ENCODE results near the gene TCAP. TPM values are rescaled to one million over a fixed set of nuclear protein-coding genes. Genes with fewer than 3 reads are reported as not detected.
A peak's percentile ranks its signal among the peaks of the same experiment; 100 is the strongest.

TCAP gene
- total and polyA plus RNA-seq, 10 of the 15 experiments (the other 5 are each of a cell fraction or from before 2014, with no cell fraction given): 0.17 to 1.0 (median 0.36) TPM; not detected in 3

- Histone ChIP-seq H3K4me2 (ENCODE audit: control insufficient read depth, insufficient read depth) (peak within 1 kb of the TSS; percentile 71; the same call in 1 of the 2 replicates), H3K4me1 (ENCODE audit: control insufficient read depth, insufficient read depth, low read length) (no peaks in the 10 kb centered on the region), H4K20me1 (ENCODE audit: control insufficient read depth, insufficient read depth) (no peaks in the 10 kb centered on the region; the same call in 1 of the 2 replicates), H3K27ac (ENCODE audit: control insufficient read depth, insufficient read depth) (no peak within 1 kb of the TSS), H2AFZ (ENCODE audit: control insufficient read depth, low read depth, low read length) (peak within 1 kb of the TSS; percentile 58), H3K4me3 (peak within 1 kb of the TSS; percentile 44; the same call in 1 of the 2 replicates), H3K36me3 (ENCODE audit: control insufficient read depth in 2 of 2, insufficient read depth in 2 of 2, low read length in 1 of 2) (no peaks in the 10 kb centered on the region; a peak in 2 of 4 replicates), H3K79me2 (ENCODE audit: control insufficient read depth, insufficient read depth, low read length) (no peaks in the 10 kb centered on the region), H3K9ac (ENCODE audit: control insufficient read depth, insufficient read depth, low read length) (no peak within 1 kb of the TSS), H3K9me3 (replicated peaks; ENCODE audit: control insufficient read depth, insufficient read depth, low read length) (no peaks in the 10 kb centered on the region), H3K27me3 (replicated peaks in 1 of 2; ENCODE audit: control insufficient read depth in 2 of 2, insufficient read depth in 2 of 2, low read length in 1 of 2) (peaks cover 4 to 6% of the 10 kb centered on the region in 2 experiments; a peak in 3 of 4 replicates)
- 2% methylated on average over 47 of the region's 85 CpGs for WGBS (ENCODE audit: insufficient coverage, insufficient replicate concordance, low lambda C conversion rate, missing lambda C conversion rate)
- FAIRE-seq (no peak), DNase-seq (ENCODE audit: low read depth, low spot score) (no peak), ATAC-seq (peak; percentile 82)
- intact Hi-C loops (cut with micrococcal nuclease; ENCODE audit: unreplicated experiment) (no loop called here), in situ Hi-C loops (cut with MboI) (no loop called here)
- ChIA-PET RAD21 (ENCODE audit: unreplicated experiment) (interaction anchor here (0.9 to 1.1 kb wide), 2 partner anchors 20 to 62 kb away, joined by 3 to 4 read pairs; partner anchors contain the start of genes MIEN1 and PGAP3), POLR2A (interaction anchor here (0.6 kb wide), 1 partner anchor 87 kb away, joined by 3 read pairs; no protein-coding TSS in a partner anchor), SMC1A (ENCODE audit: uncharacterized antibody, unreplicated experiment) (interaction anchor here (0.6 to 1.5 kb wide), 5 partner anchors 19 to 47 kb away, joined by 3 to 6 read pairs (median 4); partner anchors contain the start of gene PGAP3), CTCF (interaction anchor here (0.8 to 9.1 kb wide), 10 partner anchors 9 to 196 kb away, joined by 3 to 114 read pairs (median 4); partner anchors contain the start of genes IKZF3, MIEN1 and STARD3)
- BruUV-seq (replicated peaks): no TSS peak
- TF ChIP-seq GATAD2B (conservative IDR thresholded peaks at IDR 0.05; ENCODE audit: low read depth) (peak; percentile 88), TCF12 (IDR thresholded peaks at IDR 0.05; ENCODE audit: low read depth, low read length) (no peak), ZBTB40 (IDR thresholded peaks at IDR 0.05; ENCODE audit: borderline replicate concordance) (no peak), BHLHE40 (IDR thresholded peaks at IDR 0.05; ENCODE audit: borderline replicate concordance in 1 of 2, low read depth in 2 of 2, low read length in 1 of 2) (peak in 1 of 2 experiments; percentile 38; a peak in 1 of 4 replicates), CHD2 (IDR thresholded peaks at IDR 0.05; ENCODE audit: borderline replicate concordance, low read depth, low read length) (no peak), ZNF687 (IDR thresholded peaks at IDR 0.05) (peak; percentile 70), STAT1 (conservative IDR thresholded peaks at IDR 0.05) (peak; percentile 63; the same call in 1 of the 2 replicates), IKZF2 (IDR thresholded peaks at IDR 0.05) (no peak), EP300 (IDR thresholded peaks at IDR 0.05; ENCODE audit: borderline replicate concordance in 1 of 2, control insufficient read depth in 1 of 2, low read depth in 2 of 2, low read length in 2 of 2) (no peak)
Measured at GRCh38 chr17:39667945-39668924, 3.1 kb downstream of the TCAP start, which contains the start of gene PNMT. TSS of gene PNMT (plus strand) at chr17:39668453. CDS start at chr17:39668476, 23 bp downstream.
